Endometrium (tissue), 2 donors: ENCODE data around the gene PNPLA6.

Experiments
- FAIRE-seq: peaks from 2 replicates; lab custom pipeline; 2012; peaks lifted over from hg19 to GRCh38; lab: Jason Lieb, UNC
- donor health status: control.
- donor health status: control.

The PNPLA6 gene

GRCh38 chr19:7602240-7602934 is 66.9 kb downstream of the PNPLA6 start:
- FAIRE-seq, result no peak

- no peak for FAIRE-seq
Measured at GRCh38 chr19:7602935-7603497, 67.5 kb downstream of the PNPLA6 start.

GRCh38 chr19:7603919-7604318 is 68.4 kb downstream of the PNPLA6 start:
- no peak for FAIRE-seq

- FAIRE-seq, result no peak
Measured at GRCh38 chr19:7605490-7606222, 70.1 kb downstream of the PNPLA6 start.

GRCh38 chr19:7606289-7606688 is 70.8 kb downstream of the PNPLA6 start:
- FAIRE-seq, result no peak

- FAIRE-seq, result no peak
Measured at GRCh38 chr19:7607212-7607873, 71.8 kb downstream of the PNPLA6 start.

GRCh38 chr19:7607874-7608560 is 72.5 kb downstream of the PNPLA6 start:
- FAIRE-seq, result no peak

GRCh38 chr19:7610491-7611240 is 75.1 kb downstream of the PNPLA6 start:
- no peak for FAIRE-seq
